Upper lobe of left lung (tissue), 4 donors: ENCODE data around the gene MALSU1.
"Not testable (repeated sequence)": the region's sequence is repeated elsewhere in the genome, so short reads cannot be mapped to it uniquely, and the experiment has no call there.

Source experiments
- POLR2AphosphoS5 ChIP-seq, 2 donors: sonication (generic); formaldehyde crosslinking; IDR thresholded peaks; one replicate each; pipeline ENCODE4 v1.5.1; 2017; ENCODE audit warnings: antibody characterized with exemption in 2 of 2
- TF ChIP-seq, protein P1 (sequence below), 6 experiments: fragments of 450-650 bp in 4 of 6; fragments of 200-600 bp in 2 of 6; sonication (generic) in 2 of 6; IDR thresholded peaks; one replicate each; pipeline ENCODE4 v1.5.1; 2016 to 2019; ENCODE audit warnings: antibody characterized with exemption in 6 of 6

DNA sequence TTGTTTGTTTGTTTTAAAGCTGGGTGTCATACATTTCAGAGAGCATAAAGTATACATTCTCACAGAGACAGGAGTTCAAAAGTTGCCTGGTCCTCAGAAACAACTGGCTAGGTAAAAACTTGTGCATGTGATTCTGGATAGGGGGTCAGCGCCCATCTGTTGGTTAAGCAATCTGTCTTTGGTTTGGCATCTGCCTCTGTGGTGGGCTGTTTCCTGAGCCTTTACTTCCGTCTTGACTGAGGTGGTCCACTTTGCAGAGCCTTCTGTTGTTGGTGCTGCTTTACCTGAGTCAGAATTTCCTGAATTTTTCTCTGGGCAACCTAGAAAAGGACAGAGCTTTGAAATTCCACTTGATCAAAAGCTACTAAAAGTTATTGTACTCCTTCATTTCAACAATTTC, 13.0 kb downstream of the MALSU1 start:
- TF ChIP-seq, protein P1, sequence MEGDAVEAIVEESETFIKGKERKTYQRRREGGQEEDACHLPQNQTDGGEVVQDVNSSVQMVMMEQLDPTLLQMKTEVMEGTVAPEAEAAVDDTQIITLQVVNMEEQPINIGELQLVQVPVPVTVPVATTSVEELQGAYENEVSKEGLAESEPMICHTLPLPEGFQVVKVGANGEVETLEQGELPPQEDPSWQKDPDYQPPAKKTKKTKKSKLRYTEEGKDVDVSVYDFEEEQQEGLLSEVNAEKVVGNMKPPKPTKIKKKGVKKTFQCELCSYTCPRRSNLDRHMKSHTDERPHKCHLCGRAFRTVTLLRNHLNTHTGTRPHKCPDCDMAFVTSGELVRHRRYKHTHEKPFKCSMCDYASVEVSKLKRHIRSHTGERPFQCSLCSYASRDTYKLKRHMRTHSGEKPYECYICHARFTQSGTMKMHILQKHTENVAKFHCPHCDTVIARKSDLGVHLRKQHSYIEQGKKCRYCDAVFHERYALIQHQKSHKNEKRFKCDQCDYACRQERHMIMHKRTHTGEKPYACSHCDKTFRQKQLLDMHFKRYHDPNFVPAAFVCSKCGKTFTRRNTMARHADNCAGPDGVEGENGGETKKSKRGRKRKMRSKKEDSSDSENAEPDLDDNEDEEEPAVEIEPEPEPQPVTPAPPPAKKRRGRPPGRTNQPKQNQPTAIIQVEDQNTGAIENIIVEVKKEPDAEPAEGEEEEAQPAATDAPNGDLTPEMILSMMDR (IDR thresholded peaks at IDR 0.05), result not testable (repeated sequence)
- TF ChIP-seq POLR2AphosphoS5 (IDR thresholded peaks at IDR 0.05), result not testable (repeated sequence)
